C4-2B (cell line): ENCODE data around the gene GPR42.
"Not testable (repeated sequence)": the region's sequence is repeated elsewhere in the genome, so short reads cannot be mapped to it uniquely, and the experiment has no call there.

ENCODE experiments used
- H3K27ac ChIP-seq: fragments of 450-650 bp; 2 replicates; pipeline ENCODE4 v1.5.1; 2017
- CTCF ChIP-seq: fragments of 450-650 bp; conservative IDR thresholded peaks from 2 replicates; pipeline ENCODE4 v1.5.1; 2017; ENCODE audit warnings: mild to moderate bottlenecking
- ZFX ChIP-seq: fragments of 450-650 bp; IDR thresholded peaks from 2 replicates; pipeline ENCODE4 v1.6.1; 2017

The GPR42 gene

GRCh38 chr19:35395382-35396199, 24.7 kb downstream of the GPR42 start:
- H3K27ac ChIP-seq: no peak overlapping the region

GRCh38 chr19:35396240-35396885, 25.5 kb downstream of the GPR42 start:
- no peak overlapping the region for H3K27ac ChIP-seq
- TF ChIP-seq CTCF (no peak), ZFX (no peak)

More at GRCh38 chr19:35395382-35396199, 24.7 kb downstream of the GPR42 start:
- TF ChIP-seq ZFX: no peak
- no peak for TF ChIP-seq CTCF

- TF ChIP-seq CTCF (no peak), ZFX (no peak)
- no peak overlapping the region for H3K27ac ChIP-seq
Observed at GRCh38 chr19:35397064-35397463, 26.2 kb downstream of the GPR42 start.

- no peak for TF ChIP-seq CTCF
- no peak for TF ChIP-seq ZFX
Observed at GRCh38 chr19:35398570-35398969, 27.7 kb downstream of the GPR42 start.

GRCh38 chr19:35399231-35399630, 28.4 kb downstream of the GPR42 start:
- no peak for TF ChIP-seq ZFX
- TF ChIP-seq CTCF: no peak
- H3K27ac ChIP-seq: no peak overlapping the region

More at GRCh38 chr19:35398570-35398969, 27.7 kb downstream of the GPR42 start:
- H3K27ac ChIP-seq: no peak overlapping the region

GRCh38 chr19:35399948-35400772, 29.3 kb downstream of the GPR42 start:
- H3K27ac ChIP-seq: no peak overlapping the region
- TF ChIP-seq CTCF (no peak), ZFX (no peak)

- TF ChIP-seq ZFX (no peak), CTCF (no peak)
- no peak overlapping the region for H3K27ac ChIP-seq
Observed at GRCh38 chr19:35400773-35401100, 29.9 kb downstream of the GPR42 start.

- not testable (repeated sequence) for H3K27ac ChIP-seq
Observed at GRCh38 chr19:35401416-35401815, 30.5 kb downstream of the GPR42 start.
